Mesenchymal stem cell (in vitro differentiated cells and primary cell): ENCODE data around the gene IFIT2. TPM values are rescaled to one million over a fixed set of nuclear protein-coding genes. Genes with fewer than 3 reads are reported as not detected.
"Not testable (repeated sequence)": the region's sequence is repeated elsewhere in the genome, so short reads cannot be mapped to it uniquely, and the experiment has no call there.

ENCODE experiments used
- DNase-seq: peaks from one replicate; pipeline ENCODE4 v3.0.0-alpha.2; 2013
- H2AFZ ChIP-seq: one replicate; pipeline ENCODE4 v1.6.1; 2013; ENCODE audit warnings: low read depth, mild to moderate bottlenecking, control low read depth, inconsistent platforms, low read length, moderate library complexity
- H2AK5ac ChIP-seq: 2 replicates; pipeline ENCODE4 v1.6.1; 2013; ENCODE audit warnings: low read length, moderate library complexity, mild to moderate bottlenecking, inconsistent platforms; ENCODE audit not compliant: severe bottlenecking
- H2BK120ac ChIP-seq: one replicate; pipeline ENCODE4 v1.6.1; 2013; ENCODE audit warnings: low read depth, mild to moderate bottlenecking, inconsistent platforms, low read length, moderate library complexity
- H2BK12ac ChIP-seq, 2 experiments: one replicate each; pipeline ENCODE4 v1.6.1; 2013; ENCODE audit warnings: inconsistent platforms in 2 of 2, low read length in 2 of 2, mild to moderate bottlenecking in 2 of 2, moderate library complexity in 2 of 2, control low read depth in 1 of 2
- H2BK15ac ChIP-seq: one replicate; pipeline ENCODE4 v1.6.1; 2013; ENCODE audit warnings: mild to moderate bottlenecking, low read depth, inconsistent platforms; ENCODE audit not compliant: poor library complexity, severe bottlenecking
- H2BK5ac ChIP-seq: 2 replicates; pipeline ENCODE4 v1.6.1; 2013; ENCODE audit warnings: low read depth, mild to moderate bottlenecking, low read length, control low read depth, inconsistent platforms; ENCODE audit not compliant: poor library complexity, severe bottlenecking
- H3K14ac ChIP-seq, 2 experiments: one replicate each; pipeline ENCODE4 v1.6.1; 2013; ENCODE audit warnings: inconsistent platforms in 2 of 2, low read length in 2 of 2, control low read depth in 1 of 2, mild to moderate bottlenecking in 1 of 2, moderate library complexity in 1 of 2
- H3K18ac ChIP-seq, 2 experiments: one replicate each; pipeline ENCODE4 v1.6.1; 2013; ENCODE audit warnings: inconsistent platforms in 2 of 2, low read length in 2 of 2, control low read depth in 1 of 2, low read depth in 1 of 2, mild to moderate bottlenecking in 1 of 2
- H3K23ac ChIP-seq, 2 experiments: one replicate each; pipeline ENCODE4 v1.6.1; 2013; ENCODE audit warnings: inconsistent platforms in 2 of 2, low read length in 2 of 2, mild to moderate bottlenecking in 2 of 2, moderate library complexity in 2 of 2, control low read depth in 1 of 2
- H3K27ac ChIP-seq: 2 replicates; pipeline ENCODE4 v1.5.1; 2013; ENCODE audit warnings: mild to moderate bottlenecking, moderate library complexity, low read length, control low read depth, inconsistent platforms; ENCODE audit not compliant: poor library complexity, severe bottlenecking
- H3K27me3 ChIP-seq, 2 experiments: 2 replicates each; pipeline versions ENCODE4 v1.6.1 to v1.7.0; 2013; ENCODE audit warnings: low read length in 2 of 2, mild to moderate bottlenecking in 2 of 2, moderate library complexity in 2 of 2, control low read depth in 1 of 2, inconsistent platforms in 1 of 2; ENCODE audit not compliant: control insufficient read depth in 1 of 2, insufficient read depth in 1 of 2
- H3K36me3 ChIP-seq, 2 experiments: 2 replicates each; pipeline versions ENCODE4 v1.6.1 to v1.7.0; 2013; ENCODE audit warnings: low read length in 2 of 2, control low read depth in 1 of 2, inconsistent platforms in 1 of 2, low read depth in 1 of 2, mild to moderate bottlenecking in 1 of 2; ENCODE audit not compliant: insufficient read depth in 2 of 2, control insufficient read depth in 1 of 2
- H3K4ac ChIP-seq, 2 experiments: one replicate each; pipeline ENCODE4 v1.6.1; 2013; ENCODE audit warnings: inconsistent platforms in 2 of 2, low read length in 2 of 2, mild to moderate bottlenecking in 2 of 2, moderate library complexity in 2 of 2, control low read depth in 1 of 2, low read depth in 1 of 2
- H3K4me1 ChIP-seq: 2 replicates; pipeline ENCODE4 v1.6.1; 2013; ENCODE audit warnings: low read depth, low read length, control low read depth; ENCODE audit not compliant: control insufficient read depth, insufficient read depth
- H3K4me2 ChIP-seq: 2 replicates; pipeline ENCODE4 v1.6.1; 2013; ENCODE audit warnings: low read length, mild to moderate bottlenecking, inconsistent platforms; ENCODE audit not compliant: poor library complexity, severe bottlenecking
- H3K4me3 ChIP-seq, 2 experiments: 2 replicates each; pipeline versions ENCODE4 v1.5.1 to v1.7.0; 2013; ENCODE audit warnings: low read length in 2 of 2, mild to moderate bottlenecking in 2 of 2, control low read depth in 1 of 2, low read depth in 1 of 2; ENCODE audit not compliant: insufficient read depth in 1 of 2
- H3K79me1 ChIP-seq: replicated peaks from 2 replicates; pipeline ENCODE4 v1.6.1; 2013; ENCODE audit warnings: mild to moderate bottlenecking, control low read depth, low read length, inconsistent platforms; ENCODE audit not compliant: poor library complexity, severe bottlenecking
- H3K9ac ChIP-seq: 2 replicates; pipeline ENCODE4 v1.7.0; 2013; ENCODE audit warnings: mild to moderate bottlenecking, low read length, moderate library complexity
- H3K9me3 ChIP-seq: 2 replicates; pipeline ENCODE4 v1.7.0; 2013; ENCODE audit warnings: mild to moderate bottlenecking, low read length; ENCODE audit not compliant: control insufficient read depth
- H4K8ac ChIP-seq: one replicate; pipeline ENCODE4 v1.6.1; 2013; ENCODE audit warnings: inconsistent platforms, mild to moderate bottlenecking, low read length, moderate library complexity
- H4K91ac ChIP-seq: one replicate; pipeline ENCODE4 v1.6.1; 2013; ENCODE audit warnings: mild to moderate bottlenecking, low read length, inconsistent platforms
- WGBS: methylation state at CpG from one replicate; pipeline ENCODE4 v1.1.7; 2013; ENCODE audit warnings: mixed read lengths; 5-methylcytosine and 5-hydroxymethylcytosine counted together
- polyA plus RNA-seq, 2 experiments: library from polyadenylated mRNA; stranded (reverse); fragments of 200-250 nt; gene quantifications; one replicate each; pipeline ENCODE4 v1.2.3, GENCODE V29; 2013

IFIT2 gene, protein sequence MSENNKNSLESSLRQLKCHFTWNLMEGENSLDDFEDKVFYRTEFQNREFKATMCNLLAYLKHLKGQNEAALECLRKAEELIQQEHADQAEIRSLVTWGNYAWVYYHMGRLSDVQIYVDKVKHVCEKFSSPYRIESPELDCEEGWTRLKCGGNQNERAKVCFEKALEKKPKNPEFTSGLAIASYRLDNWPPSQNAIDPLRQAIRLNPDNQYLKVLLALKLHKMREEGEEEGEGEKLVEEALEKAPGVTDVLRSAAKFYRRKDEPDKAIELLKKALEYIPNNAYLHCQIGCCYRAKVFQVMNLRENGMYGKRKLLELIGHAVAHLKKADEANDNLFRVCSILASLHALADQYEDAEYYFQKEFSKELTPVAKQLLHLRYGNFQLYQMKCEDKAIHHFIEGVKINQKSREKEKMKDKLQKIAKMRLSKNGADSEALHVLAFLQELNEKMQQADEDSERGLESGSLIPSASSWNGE
- polyA plus RNA-seq (2013, experiment 1 of 2) = 4.6 TPM
- 4.7 TPM for polyA plus RNA-seq (2013, experiment 2 of 2)

DNA sequence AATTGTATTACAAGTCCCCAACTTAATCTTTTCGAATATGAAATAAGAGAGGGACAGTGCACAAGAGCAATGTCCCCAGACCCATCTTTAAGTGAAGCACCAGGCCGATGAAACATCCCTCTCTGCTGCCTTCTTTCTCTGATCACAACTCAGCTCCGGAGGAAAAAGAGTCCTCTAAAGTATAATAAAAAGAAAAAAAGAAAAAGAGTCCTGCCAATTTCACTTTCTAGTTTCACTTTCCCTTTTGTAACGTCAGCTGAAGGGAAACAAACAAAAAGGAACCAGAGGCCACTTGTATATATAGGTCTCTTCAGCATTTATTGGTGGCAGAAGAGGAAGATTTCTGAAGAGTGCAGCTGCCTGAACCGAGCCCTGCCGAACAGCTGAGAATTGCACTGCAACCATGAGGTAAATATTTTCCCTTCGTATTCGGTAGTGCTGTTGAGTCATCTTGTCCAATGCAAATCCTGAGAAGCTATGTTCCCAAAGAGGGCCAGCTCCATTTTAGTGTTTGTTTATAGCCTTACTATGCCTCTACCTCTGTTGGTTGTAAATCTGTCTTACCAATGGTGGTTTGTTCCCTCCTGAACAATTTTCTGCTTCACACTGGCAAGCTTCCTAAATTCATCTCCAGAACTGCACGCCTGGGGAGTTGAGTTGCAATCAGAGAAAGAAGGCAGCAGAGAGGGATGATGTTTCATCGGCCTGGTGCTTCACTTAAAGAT, at the start of gene IFIT2:
TSS of gene IFIT2 (plus strand) at position 326 of the 725 bp plus-strand sequence. CDS start at position 404, 78 bp downstream.
- Histone ChIP-seq H3K36me3 (peaks cover 6 to 12% of the 10 kb centered on the region in 2 experiments), H3K14ac (no peak within 1 kb of the TSS), H2BK15ac (no peak within 1 kb of the TSS), H3K23ac (no peak within 1 kb of the TSS), H3K4ac (peak within 1 kb of the TSS in 1 of 2 experiments; percentile 75), H4K91ac (peak within 1 kb of the TSS; percentile 23), H2BK120ac (no peak within 1 kb of the TSS), H3K4me2 (peak within 1 kb of the TSS; percentile 72), H2BK12ac (peak within 1 kb of the TSS; percentile 20 to 29), H3K79me1 (peaks cover 11% of the 10 kb centered on the region), H3K27ac (peak within 1 kb of the TSS; percentile 83), H3K18ac (peak within 1 kb of the TSS; percentile 50 to 91), H3K9me3 (no peaks in the 10 kb centered on the region), H2AK5ac (no peak within 1 kb of the TSS), H3K9ac (peak within 1 kb of the TSS; percentile 97), H3K4me3 (peak within 1 kb of the TSS in 1 of 2 experiments; percentile 83), H3K4me1 (peaks cover 4% of the 10 kb centered on the region), H2AFZ (peak within 1 kb of the TSS; percentile 39), H3K27me3 (no peaks in the 10 kb centered on the region), H2BK5ac (peak within 1 kb of the TSS; percentile 62), H4K8ac (peak within 1 kb of the TSS; percentile 59)
- peak; percentile 88 for DNase-seq
- WGBS = 21% methylated on average over 9 of the region's 10 CpGs

- Histone ChIP-seq H2BK15ac (no peak overlapping the region), H4K8ac (no peak overlapping the region), H3K36me3 (no peaks in the 10 kb centered on the region), H2AK5ac (no peak overlapping the region), H3K79me1 (peaks cover 3% of the 10 kb centered on the region), H3K18ac (no peak overlapping the region), H3K27me3 (peaks cover 0 to 5% of the 10 kb centered on the region in 2 experiments), H3K4me2 (peak overlapping the region; percentile 89), H2BK120ac (no peak overlapping the region), H2BK12ac (no peak overlapping the region), H3K27ac (no peak overlapping the region), H3K23ac (no peak overlapping the region), H4K91ac (no peak overlapping the region), H3K9me3 (no peaks in the 10 kb centered on the region), H3K14ac (no peak overlapping the region), H3K9ac (no peak overlapping the region), H2AFZ (no peak overlapping the region), H3K4me1 (peaks cover 2% of the 10 kb centered on the region), H3K4ac (no peak overlapping the region), H3K4me3 (peak overlapping the region in 1 of 2 experiments; percentile 85), H2BK5ac (no peak overlapping the region)
- no peak for DNase-seq
- WGBS = 100% methylated on average over 2 of the region's 2 CpGs
Measured at GRCh38 chr10:89252225-89252585, 49.6 kb upstream of the IFIT2 start.

- H2BK12ac ChIP-seq, H3K79me1 ChIP-seq, H3K27me3 ChIP-seq, H3K36me3 ChIP-seq, H2AFZ ChIP-seq, H3K18ac ChIP-seq, H3K4me3 ChIP-seq, H4K91ac ChIP-seq, H3K9me3 ChIP-seq, H3K14ac ChIP-seq, H3K4me2 ChIP-seq, H3K4ac ChIP-seq, H2AK5ac ChIP-seq, H3K4me1 ChIP-seq, H4K8ac ChIP-seq, H3K27ac ChIP-seq, DNase-seq, H2BK15ac ChIP-seq, H3K23ac ChIP-seq, H3K9ac ChIP-seq, H2BK120ac ChIP-seq, H2BK5ac ChIP-seq: not testable (repeated sequence)
- 63% methylated on average over 2 of the region's 2 CpGs for WGBS
Measured at GRCh38 chr10:89255091-89255579, 46.7 kb upstream of the IFIT2 start.

GRCh38 chr10:89255793-89256192, 46.1 kb upstream of the IFIT2 start:
- Histone ChIP-seq H4K8ac (no peak overlapping the region), H3K9ac (no peak overlapping the region), H3K4me1 (peaks cover 3% of the 10 kb centered on the region), H3K9me3 (no peaks in the 10 kb centered on the region), H3K27ac (no peak overlapping the region), H2BK15ac (no peak overlapping the region), H2BK5ac (no peak overlapping the region), H3K36me3 (no peaks in the 10 kb centered on the region), H2AFZ (no peak overlapping the region), H2BK120ac (no peak overlapping the region), H3K4ac (no peak overlapping the region), H3K4me2 (no peak overlapping the region), H2AK5ac (no peak overlapping the region), H3K18ac (no peak overlapping the region), H3K79me1 (no peaks in the 10 kb centered on the region), H4K91ac (no peak overlapping the region), H3K4me3 (no peak overlapping the region), H3K27me3 (peaks cover 0 to 5% of the 10 kb centered on the region in 2 experiments), H3K14ac (no peak overlapping the region), H2BK12ac (no peak overlapping the region), H3K23ac (no peak overlapping the region)
- DNase-seq = no peak
